PC-9 (cell line): ENCODE measurements around the gene NLGN1. TPM values are rescaled to one million over a fixed set of nuclear protein-coding genes. Genes with fewer than 3 reads are reported as not detected.

Experiments
- BruUV-seq: library from RNA; stranded (reverse); fragments of 400-500 nt; replicated peaks from 2 replicates; lab custom pipeline; 2021; lab: Mats Ljungman, UMichigan
- CTCF ChIA-PET: fragments of 300-600 bp; sonication (Branson Sonifier 250); formaldehyde crosslinking; loops from one replicate; lab custom pipeline; 2022; ENCODE audit warnings: antibody characterized with exemption; lab: Charles Lee
- POLR2A ChIA-PET: fragments of 300-600 bp; sonication (Branson Sonifier 250); formaldehyde crosslinking; loops from one replicate; lab custom pipeline; 2022; ENCODE audit warnings: antibody characterized with exemption; ENCODE audit not compliant: unreplicated experiment; lab: Charles Lee
- DNase-seq, 2 experiments: peaks; one replicate each; pipeline versions ENCODE4 v3.0.0 to v3.0.0-alpha.2; 2015 to 2022; ENCODE audit warnings: mixed read lengths in 1 of 2
- H2AFZ ChIP-seq: fragments of 200-600 bp; sonication (generic); 2 replicates; pipeline ENCODE4 v1.8.1; 2017; ENCODE audit warnings: antibody characterized with exemption
- H3F3A ChIP-seq: fragments of 200-600 bp; sonication (generic); 2 replicates; pipeline ENCODE4 v1.8.1; 2017; ENCODE audit warnings: antibody characterized with exemption, mild to moderate bottlenecking, low read depth; ENCODE audit not compliant: insufficient read depth
- H3K27ac ChIP-seq: fragments of 200-600 bp; sonication (generic); 2 replicates; pipeline ENCODE4 v1.6.1; 2016; ENCODE audit warnings: mixed run types
- H3K27me3 ChIP-seq: fragments of 200-600 bp; sonication (generic); 2 replicates; pipeline ENCODE4 v1.6.1; 2016; ENCODE audit warnings: low read depth, mixed run types; ENCODE audit not compliant: insufficient read depth
- H3K36me3 ChIP-seq: fragments of 200-600 bp; sonication (generic); 2 replicates; pipeline ENCODE4 v1.6.1; 2016; ENCODE audit warnings: low read depth, mixed run types
- H3K4me1 ChIP-seq: fragments of 200-600 bp; sonication (generic); replicated peaks from 2 replicates; pipeline ENCODE4 v1.6.1; 2016; ENCODE audit warnings: mixed run types; ENCODE audit not compliant: insufficient read depth
- H3K4me2 ChIP-seq: fragments of 200-600 bp; sonication (generic); 2 replicates; pipeline ENCODE4 v1.6.1; 2017; ENCODE audit warnings: mixed run types
- H3K4me3 ChIP-seq: fragments of 200-600 bp; sonication (generic); 2 replicates; pipeline ENCODE4 v1.6.1; 2016; ENCODE audit warnings: mixed run types
- H3K79me2 ChIP-seq: fragments of 200-600 bp; sonication (generic); 2 replicates; pipeline ENCODE4 v1.6.1; 2017; ENCODE audit warnings: low read depth, mixed run types
- H3K9me2 ChIP-seq: fragments of 200-600 bp; sonication (generic); 2 replicates; pipeline ENCODE4 v1.8.1; 2017; ENCODE audit warnings: mild to moderate bottlenecking; ENCODE audit not compliant: insufficient read depth
- H3K9me3 ChIP-seq: fragments of 200-600 bp; sonication (generic); 2 replicates; pipeline ENCODE4 v1.8.1; 2016; ENCODE audit warnings: low read depth; ENCODE audit not compliant: insufficient read depth
- H4K20me1 ChIP-seq: fragments of 200-600 bp; sonication (generic); 2 replicates; pipeline ENCODE4 v1.8.1; 2017; ENCODE audit not compliant: insufficient read depth
- CTCF ChIP-seq: fragments of 200-600 bp; sonication (generic); conservative IDR thresholded peaks from 2 replicates; pipeline ENCODE4 v1.6.1; 2017; ENCODE audit warnings: mixed run types, antibody characterized with exemption, mild to moderate bottlenecking, moderate library complexity
- EZH2 ChIP-seq: fragments of 200-600 bp; sonication (generic); IDR thresholded peaks from 2 replicates; pipeline ENCODE4 v1.8.0; 2017; ENCODE audit warnings: antibody characterized with exemption, low read depth
- intact Hi-C: fragments of 100-400 bp; cut with micrococcal nuclease; formaldehyde crosslinking; loops from one replicate; pipeline ENCODE4 v1.10.0; 2022; ENCODE audit not compliant: unreplicated experiment
- total RNA-seq: library from RNA; stranded (reverse); gene quantifications from 2 replicates; pipeline ENCODE4 v1.2.3, GENCODE V29; 2021

Gene NLGN1
- total RNA-seq, 1 experiment from 2014 or later, result 1.4 TPM

DNA sequence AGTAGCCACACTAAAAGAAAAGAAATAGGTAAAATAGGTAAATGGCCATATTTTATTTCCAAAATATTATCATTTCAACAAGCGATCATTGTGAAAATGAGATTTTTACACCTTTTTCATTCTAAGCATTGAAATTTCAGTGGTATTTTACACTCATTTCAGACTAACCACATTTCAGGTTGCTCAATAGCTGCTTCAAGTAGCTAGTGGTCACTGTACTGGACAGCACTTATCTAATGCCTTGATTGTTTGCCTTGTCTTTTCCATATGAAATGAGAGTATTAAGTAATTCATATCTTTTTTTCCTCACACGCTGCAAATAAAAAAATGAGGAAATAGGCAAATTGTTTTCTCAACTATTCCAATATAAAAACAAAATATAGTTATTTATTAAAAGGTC is 332.8 kb downstream of the NLGN1 start:
- H3K27me3 ChIP-seq, result no peaks in the 10 kb centered on the region
- H3K4me1 ChIP-seq, result no peaks in the 10 kb centered on the region
- CTCF ChIA-PET, result no interaction called here
- intact Hi-C loops, result no loop called here
- H2AFZ ChIP-seq, result no peak overlapping the region
- H3K9me2 ChIP-seq, result no peaks in the 10 kb centered on the region
- no peak overlapping the region for H3K4me2 ChIP-seq
- no peaks in the 10 kb centered on the region for H4K20me1 ChIP-seq
- TF ChIP-seq CTCF, result no peak
- TF ChIP-seq EZH2, result no peak
- DNase-seq, result no peak
- BruUV-seq, result no TSS peak
- no peaks in the 10 kb centered on the region for H3F3A ChIP-seq
- H3K36me3 ChIP-seq, result no peaks in the 10 kb centered on the region
- no peaks in the 10 kb centered on the region for H3K79me2 ChIP-seq
- H3K27ac ChIP-seq, result no peak overlapping the region
- no peak overlapping the region for H3K4me3 ChIP-seq
- POLR2A ChIA-PET, result no interaction called here
- no peaks in the 10 kb centered on the region for H3K9me3 ChIP-seq

GRCh38 chr3:173732237-173732636 is 334.7 kb downstream of the NLGN1 start:
- no peak for DNase-seq
- intact Hi-C loops, result no loop called here
- no peaks in the 10 kb centered on the region for H3K9me3 ChIP-seq
- H3F3A ChIP-seq, result no peaks in the 10 kb centered on the region
- no peaks in the 10 kb centered on the region for H4K20me1 ChIP-seq
- ChIA-PET POLR2A (no interaction called here), CTCF (no interaction called here)
- no peak overlapping the region for H3K4me2 ChIP-seq
- no peak for TF ChIP-seq CTCF
- TF ChIP-seq EZH2, result no peak
- no peaks in the 10 kb centered on the region for H3K27me3 ChIP-seq
- no peaks in the 10 kb centered on the region for H3K4me1 ChIP-seq
- no peaks in the 10 kb centered on the region for H3K9me2 ChIP-seq
- H3K36me3 ChIP-seq, result no peaks in the 10 kb centered on the region
- H3K4me3 ChIP-seq, result no peak overlapping the region
- no peak overlapping the region for H2AFZ ChIP-seq
- H3K27ac ChIP-seq, result no peak overlapping the region
- no TSS peak for BruUV-seq
- no peaks in the 10 kb centered on the region for H3K79me2 ChIP-seq

DNA sequence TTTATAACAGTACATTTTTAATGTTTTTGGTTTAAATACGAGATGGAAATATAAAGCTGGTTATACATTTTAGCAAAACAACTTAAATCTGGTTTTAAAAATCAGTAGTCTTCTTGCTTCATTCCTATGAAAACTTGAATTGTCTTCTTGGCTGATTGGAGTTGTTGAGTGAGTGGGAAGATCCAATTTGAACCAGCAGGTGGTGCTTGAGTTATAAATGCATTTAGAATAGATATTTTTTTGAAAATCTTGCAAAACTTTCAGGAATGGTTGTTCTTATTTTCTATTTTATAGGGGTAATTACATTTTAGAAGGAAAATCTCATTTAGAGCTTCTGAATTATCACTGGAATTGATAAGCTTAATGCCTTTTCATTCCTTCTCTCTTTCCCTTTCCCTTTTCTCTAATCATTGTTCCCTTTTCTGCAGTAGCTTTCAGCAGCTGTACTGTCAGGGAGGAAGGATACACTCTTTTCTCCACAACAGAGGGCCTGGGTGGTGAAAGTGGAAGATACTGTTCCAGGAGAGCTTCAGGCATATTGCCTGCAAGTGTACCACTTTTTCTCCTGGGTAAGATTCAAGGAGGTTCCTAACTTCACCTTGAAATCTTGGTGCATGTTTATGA is 335.6 kb downstream of the NLGN1 start:
- no TSS peak for BruUV-seq
- Histone ChIP-seq H2AFZ (no peak overlapping the region), H4K20me1 (no peaks in the 10 kb centered on the region), H3K9me2 (no peaks in the 10 kb centered on the region), H3K36me3 (no peaks in the 10 kb centered on the region), H3K27ac (no peak overlapping the region), H3K27me3 (no peaks in the 10 kb centered on the region), H3K9me3 (0 out of 2 replicates have a peak, but pooled peaks cover 3% of the 10 kb centered on the region), H3K4me3 (no peak overlapping the region), H3K4me2 (no peak overlapping the region), H3F3A (no peaks in the 10 kb centered on the region), H3K79me2 (no peaks in the 10 kb centered on the region), H3K4me1 (no peaks in the 10 kb centered on the region)
- DNase-seq, result no peak
- TF ChIP-seq EZH2 (no peak), CTCF (peak; percentile 71)
- POLR2A ChIA-PET, result no interaction called here
- intact Hi-C loops, result no loop called here
- CTCF ChIA-PET, result no interaction called here
